ENCODE measurements around the gene ABLIM1. TPM values are rescaled to one million over a fixed set of nuclear protein-coding genes. Genes with fewer than 3 reads are reported as not detected.

Gene ABLIM1
- total RNA-seq, 4 donors from 2014 or later, result 83.1 to 145 (median 120) TPM

GRCh38 chr10:114482480-114483304 lies 175.4 kb downstream of the ABLIM1 start:
- Histone ChIP-seq H3K36me3 (peaks cover 0 to 55% (median 15%) of the 10 kb centered on the region in 4 donors), H3K4me1 (peaks cover 53 to 72% (median 62%) of the 10 kb centered on the region in 4 donors), H3K27ac (replicated peaks in 1 of 4) (peak overlapping the region; percentile 54 to 78 (median 66)), H3K9me3 (no peaks in the 10 kb centered on the region), H3K4me3 (no peak overlapping the region), H3K27me3 (no peaks in the 10 kb centered on the region)
- TF ChIP-seq POLR2AphosphoS5 (IDR thresholded peaks at IDR 0.05) (peak in 1 of 2 donors; percentile 16), POLR2A (IDR thresholded peaks at IDR 0.05; ENCODE audit: low read depth) (no peak)
- intact Hi-C loops (cut with DNase I), result no loop called here
- 73% methylated on average over 6 of the region's 6 CpGs for WGBS
- DNase-seq (ENCODE audit: extremely low spot score), result no peak

GRCh38 chr10:114481055-114481454 lies 177.0 kb downstream of the ABLIM1 start:
- intact Hi-C loops (cut with DNase I), result no loop called here
- DNase-seq (ENCODE audit: extremely low spot score), result no peak
- Histone ChIP-seq H3K36me3 (peaks cover 0 to 39% (median 5%) of the 10 kb centered on the region in 4 donors), H3K27me3 (no peaks in the 10 kb centered on the region), H3K27ac (replicated peaks in 1 of 4) (peak overlapping the region in 2 of 4 donors; percentile 8 to 78), H3K9me3 (no peaks in the 10 kb centered on the region), H3K4me1 (peaks cover 57 to 76% (median 61%) of the 10 kb centered on the region in 4 donors), H3K4me3 (no peak overlapping the region)
- WGBS, result 84% methylated on average over 3 of the region's 3 CpGs
- TF ChIP-seq POLR2AphosphoS5 (IDR thresholded peaks at IDR 0.05), result no peak
- no peak for TF ChIP-seq EP300 (IDR thresholded peaks at IDR 0.05)
- TF ChIP-seq CTCF (IDR thresholded peaks at IDR 0.05), result no peak
- TF ChIP-seq POLR2A (IDR thresholded peaks at IDR 0.05; ENCODE audit: low read depth), result no peak

- 87% methylated on average over 1 of the region's 1 CpG for WGBS
- no peaks in the 10 kb centered on the region for H3K27me3 ChIP-seq
- H3K9me3 ChIP-seq, result no peaks in the 10 kb centered on the region
- H3K36me3 ChIP-seq, result peaks cover 0 to 27% (median 3%) of the 10 kb centered on the region in 4 donors
- intact Hi-C loops (cut with DNase I), result loop anchor here (5.0 to 10.0 kb wide), 2 partner anchors 32 to 305 kb away; no protein-coding TSS in a partner anchor
- no peak for TF ChIP-seq POLR2A (IDR thresholded peaks at IDR 0.05; ENCODE audit: low read depth)
- no peak for TF ChIP-seq EP300 (IDR thresholded peaks at IDR 0.05)
- no peak for TF ChIP-seq POLR2AphosphoS5 (IDR thresholded peaks at IDR 0.05)
- no peak for TF ChIP-seq CTCF (IDR thresholded peaks at IDR 0.05)
- H3K4me3 ChIP-seq, result no peak overlapping the region
- no peak for DNase-seq (ENCODE audit: extremely low spot score)
- H3K4me1 ChIP-seq, result peaks cover 57 to 69% (median 61%) of the 10 kb centered on the region in 4 donors
- peak overlapping the region in 3 of 4 donors; percentile 21 to 76 (median 67) for H3K27ac ChIP-seq (replicated peaks in 1 of 4)
Observed at GRCh38 chr10:114479836-114480235, 178.2 kb downstream of the ABLIM1 start.

- Histone ChIP-seq H3K36me3 (peaks cover 0 to 21% (median under 1%) of the 10 kb centered on the region in 4 donors), H3K9me3 (no peaks in the 10 kb centered on the region), H3K4me3 (no peak overlapping the region), H3K4me1 (peaks cover 53 to 64% (median 58%) of the 10 kb centered on the region in 4 donors), H3K27me3 (no peaks in the 10 kb centered on the region), H3K27ac (replicated peaks in 1 of 4) (peak overlapping the region; percentile 31 to 76 (median 72))
- DNase-seq (ENCODE audit: extremely low spot score), result no peak
- intact Hi-C loops (cut with DNase I), result loop anchor here (5.0 to 10.0 kb wide), 2 partner anchors 33 to 305 kb away; no protein-coding TSS in a partner anchor
- TF ChIP-seq EP300 (IDR thresholded peaks at IDR 0.05), result no peak
- TF ChIP-seq POLR2AphosphoS5 (IDR thresholded peaks at IDR 0.05), result peak; percentile 64 to 66
- 34% methylated on average over 6 of the region's 6 CpGs for WGBS
Observed at GRCh38 chr10:114479307-114479706, 178.8 kb downstream of the ABLIM1 start.

GRCh38 chr10:114478281-114478680 lies 179.8 kb downstream of the ABLIM1 start:
- DNase-seq (ENCODE audit: extremely low spot score), result no peak
- WGBS, result 88% methylated on average over 2 of the region's 2 CpGs
- TF ChIP-seq POLR2A (IDR thresholded peaks at IDR 0.05; ENCODE audit: low read depth), result no peak
- no peak for TF ChIP-seq CTCF (IDR thresholded peaks at IDR 0.05)
- TF ChIP-seq POLR2AphosphoS5 (IDR thresholded peaks at IDR 0.05), result no peak
- TF ChIP-seq EP300 (IDR thresholded peaks at IDR 0.05), result no peak
- intact Hi-C loops (cut with DNase I), result loop anchor here (5.0 to 10.0 kb wide), 2 partner anchors 34 to 307 kb away; no protein-coding TSS in a partner anchor
- H3K27me3 ChIP-seq, result no peaks in the 10 kb centered on the region
- peaks cover 53 to 64% (median 54%) of the 10 kb centered on the region in 4 donors for H3K4me1 ChIP-seq
- H3K27ac ChIP-seq (replicated peaks in 1 of 4), result peak overlapping the region; percentile 67 to 76 (median 74)
- H3K36me3 ChIP-seq, result peaks cover 0 to 19% (median 0%) of the 10 kb centered on the region in 4 donors
- no peak overlapping the region for H3K4me3 ChIP-seq
- no peaks in the 10 kb centered on the region for H3K9me3 ChIP-seq

Measured in esophagus muscularis mucosa (tissue), 4 donors.